Measurements from ENCODE around the gene LOXHD1.

LOXHD1 gene

GRCh38 chr18:46482831-46483230 is 174.2 kb downstream of the LOXHD1 start:
- 100% methylated on average over 1 of the region's 1 CpG for WGBS (ENCODE audit: insufficient coverage)
- H3K4me3 ChIP-seq (ENCODE audit: control insufficient read depth in 1 of 7, extremely low read depth in 1 of 7, insufficient read depth in 4 of 7, low read depth in 2 of 7, low read length in 6 of 7), result no peak overlapping the region
- H3K27ac ChIP-seq (ENCODE audit: insufficient read depth in 1 of 2, low read depth in 1 of 2, low read length in 2 of 2, poor library complexity in 1 of 2, severe bottlenecking in 2 of 2), result no peak overlapping the region
- no peaks in the 10 kb centered on the region for H3K36me3 ChIP-seq (ENCODE audit: control insufficient read depth in 4 of 4, insufficient read depth in 4 of 4, low read length in 3 of 4)
- H3K9me3 ChIP-seq (ENCODE audit: control extremely low read depth in 1 of 5, control insufficient read depth in 4 of 5, insufficient read depth in 2 of 5, low read depth in 1 of 5, low read length in 4 of 5), result peaks cover 0 to 5% (median 0%) of the 10 kb centered on the region in 5 experiments
- no peak for DNase-seq
- CTCF ChIA-PET, result interaction anchor here (0.6 to 7.3 kb wide), 13 partner anchors 10 to 335 kb away, joined by 3 to 112 read pairs (median 5); no protein-coding TSS in a partner anchor
- no peaks in the 10 kb centered on the region for H3K4me1 ChIP-seq (ENCODE audit: control extremely low read depth in 1 of 4, control insufficient read depth in 4 of 4, insufficient read depth in 4 of 4, low read length in 3 of 4)
- peaks cover 0 to 45% (median 6%) of the 10 kb centered on the region in 5 experiments for H3K27me3 ChIP-seq (replicated peaks in 2 of 5; ENCODE audit: control insufficient read depth in 4 of 5, insufficient read depth in 5 of 5, low read length in 4 of 5)
- POLR2A ChIA-PET, result no interaction called here

- Histone ChIP-seq H3K4me3 (ENCODE audit: control insufficient read depth in 1 of 7, extremely low read depth in 1 of 7, insufficient read depth in 4 of 7, low read depth in 2 of 7, low read length in 6 of 7) (no peak overlapping the region), H3K27ac (ENCODE audit: insufficient read depth in 1 of 2, low read depth in 1 of 2, low read length in 2 of 2, poor library complexity in 1 of 2, severe bottlenecking in 2 of 2) (no peak overlapping the region), H3K9me3 (ENCODE audit: control extremely low read depth in 1 of 5, control insufficient read depth in 4 of 5, insufficient read depth in 2 of 5, low read depth in 1 of 5, low read length in 4 of 5) (peaks cover 0 to 5% (median 0%) of the 10 kb centered on the region in 5 experiments), H3K27me3 (replicated peaks in 2 of 5; ENCODE audit: control insufficient read depth in 4 of 5, insufficient read depth in 5 of 5, low read length in 4 of 5) (peaks cover 0 to 44% (median 6%) of the 10 kb centered on the region in 5 experiments), H3K4me1 (ENCODE audit: control extremely low read depth in 1 of 4, control insufficient read depth in 4 of 4, insufficient read depth in 4 of 4, low read length in 3 of 4) (no peaks in the 10 kb centered on the region), H3K36me3 (ENCODE audit: control insufficient read depth in 4 of 4, insufficient read depth in 4 of 4, low read length in 3 of 4) (no peaks in the 10 kb centered on the region)
- no CpG with 5 or more reads among the region's 1 CpG for WGBS (ENCODE audit: insufficient coverage)
- DNase-seq, result no peak
- ChIA-PET POLR2A (no interaction called here), CTCF (interaction anchor here (0.8 to 7.3 kb wide), 22 partner anchors 7 to 335 kb away, joined by 3 to 112 read pairs (median 4); no protein-coding TSS in a partner anchor)
These were observed 175.2 kb downstream of the LOXHD1 start for GRCh38 chr18:46481847-46482245.

DNA sequence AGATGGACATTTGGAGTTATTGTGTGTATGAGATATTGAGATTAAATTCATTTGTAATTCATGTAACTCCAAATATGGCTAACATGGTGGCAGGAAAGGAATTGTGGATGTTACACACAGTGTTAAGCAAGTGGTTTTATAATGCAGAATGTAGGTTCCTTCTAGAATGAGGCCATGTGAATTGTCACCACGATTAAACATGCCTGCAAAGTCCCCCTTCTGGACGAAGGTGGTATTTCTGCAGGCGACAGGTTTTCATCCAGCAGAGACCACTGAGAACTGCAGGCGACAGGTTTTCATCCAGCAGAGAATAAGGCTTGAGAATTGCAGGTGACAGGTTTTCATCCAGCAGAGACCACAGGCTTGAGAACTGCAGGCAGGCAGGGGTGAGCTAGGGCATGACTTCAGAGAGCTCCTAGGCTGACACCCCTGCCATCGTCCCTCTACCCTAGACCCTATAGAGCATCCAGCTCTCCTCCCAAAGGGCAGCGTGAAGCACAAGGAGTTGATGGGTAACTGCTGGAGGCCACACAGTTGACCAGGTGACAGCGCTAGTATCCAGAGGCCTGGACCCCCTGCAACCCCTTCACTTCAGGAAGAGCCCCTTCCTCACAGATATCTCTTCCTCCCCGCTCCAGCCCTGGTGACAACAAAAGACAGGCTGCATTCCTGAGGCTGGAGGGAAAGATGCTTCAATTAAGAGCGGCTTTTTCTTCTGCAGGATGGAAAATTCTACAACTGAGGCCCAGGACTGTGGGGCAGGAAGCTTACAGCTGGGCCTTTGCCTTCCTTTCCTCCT is 175.8 kb downstream of the LOXHD1 start:
- 60% methylated on average over 8 of the region's 9 CpGs for WGBS (ENCODE audit: insufficient coverage)
- Histone ChIP-seq H3K36me3 (ENCODE audit: control insufficient read depth in 4 of 4, insufficient read depth in 4 of 4, low read length in 3 of 4) (no peaks in the 10 kb centered on the region), H3K27ac (ENCODE audit: insufficient read depth in 1 of 2, low read depth in 1 of 2, low read length in 2 of 2, poor library complexity in 1 of 2, severe bottlenecking in 2 of 2) (no peak overlapping the region), H3K27me3 (replicated peaks in 2 of 5; ENCODE audit: control insufficient read depth in 4 of 5, insufficient read depth in 5 of 5, low read length in 4 of 5) (peaks cover 0 to 39% (median 6%) of the 10 kb centered on the region in 5 experiments), H3K9me3 (ENCODE audit: control extremely low read depth in 1 of 5, control insufficient read depth in 4 of 5, insufficient read depth in 2 of 5, low read depth in 1 of 5, low read length in 4 of 5) (peaks cover 0 to 5% (median 0%) of the 10 kb centered on the region in 5 experiments), H3K4me1 (ENCODE audit: control extremely low read depth in 1 of 4, control insufficient read depth in 4 of 4, insufficient read depth in 4 of 4, low read length in 3 of 4) (no peaks in the 10 kb centered on the region), H3K4me3 (ENCODE audit: control insufficient read depth in 1 of 7, extremely low read depth in 1 of 7, insufficient read depth in 4 of 7, low read depth in 2 of 7, low read length in 6 of 7) (no peak overlapping the region)
- DNase-seq, result peak; percentile 59 to 82 (median 76)
- CTCF ChIA-PET, result interaction anchor here (0.8 to 7.3 kb wide), 18 partner anchors 8 to 335 kb away, joined by 3 to 112 read pairs (median 4); no protein-coding TSS in a partner anchor
- POLR2A ChIA-PET, result no interaction called here

DNA sequence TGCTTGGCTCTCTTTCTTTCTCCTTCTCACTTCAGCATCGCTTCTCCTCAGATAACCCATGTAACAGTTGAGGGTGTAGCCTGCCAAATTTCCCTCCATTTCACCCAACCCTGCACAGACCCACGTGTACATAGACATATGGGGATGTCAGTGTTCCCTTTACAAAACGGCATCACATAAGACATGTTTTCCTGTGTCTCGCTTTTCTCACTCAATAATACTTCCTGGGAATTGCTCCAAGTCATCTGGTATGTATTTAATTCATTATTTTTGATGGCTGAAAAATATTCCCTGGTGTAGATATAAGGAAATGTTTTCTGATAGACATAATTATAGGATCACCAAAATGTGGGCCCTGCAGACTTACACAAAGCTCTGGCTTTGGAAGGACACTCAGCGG is 176.8 kb downstream of the LOXHD1 start:
- ChIA-PET POLR2A (no interaction called here), CTCF (interaction anchor here (1.8 to 7.3 kb wide), 4 partner anchors 9 to 200 kb away, joined by 5 to 112 read pairs (median 10); no protein-coding TSS in a partner anchor)
- Histone ChIP-seq H3K27ac (ENCODE audit: insufficient read depth in 1 of 2, low read depth in 1 of 2, low read length in 2 of 2, poor library complexity in 1 of 2, severe bottlenecking in 2 of 2) (no peak overlapping the region), H3K27me3 (replicated peaks in 2 of 5; ENCODE audit: control insufficient read depth in 4 of 5, insufficient read depth in 5 of 5, low read length in 4 of 5) (peaks cover 0 to 28% (median 6%) of the 10 kb centered on the region in 5 experiments), H3K4me1 (ENCODE audit: control extremely low read depth in 1 of 4, control insufficient read depth in 4 of 4, insufficient read depth in 4 of 4, low read length in 3 of 4) (no peaks in the 10 kb centered on the region), H3K4me3 (ENCODE audit: control insufficient read depth in 1 of 7, extremely low read depth in 1 of 7, insufficient read depth in 4 of 7, low read depth in 2 of 7, low read length in 6 of 7) (no peak overlapping the region), H3K36me3 (ENCODE audit: control insufficient read depth in 4 of 4, insufficient read depth in 4 of 4, low read length in 3 of 4) (no peaks in the 10 kb centered on the region), H3K9me3 (ENCODE audit: control extremely low read depth in 1 of 5, control insufficient read depth in 4 of 5, insufficient read depth in 2 of 5, low read depth in 1 of 5, low read length in 4 of 5) (peaks cover 0 to 5% (median 0%) of the 10 kb centered on the region in 5 experiments)
- no peak for DNase-seq
- 94% methylated on average over 2 of the region's 5 CpGs for WGBS (ENCODE audit: insufficient coverage)

DNA sequence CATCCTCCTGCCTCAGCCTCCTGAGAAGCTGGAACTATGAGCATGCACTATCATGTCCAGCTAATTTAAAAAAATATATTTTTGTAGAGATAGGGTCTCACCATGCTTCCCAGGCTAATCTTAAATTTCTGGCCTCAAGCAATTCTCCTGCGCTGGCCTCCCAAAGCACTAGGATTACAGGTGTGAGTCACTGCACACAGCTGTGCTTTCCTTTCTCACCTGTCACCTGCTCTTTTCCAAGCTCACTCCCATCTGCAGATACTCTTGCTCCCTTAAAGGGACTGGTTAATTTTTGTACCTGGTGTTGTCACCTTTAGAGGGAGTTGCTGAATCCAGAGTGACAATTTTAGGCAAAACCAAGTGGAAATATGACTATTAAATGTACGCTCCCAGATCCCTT is 178.2 kb downstream of the LOXHD1 start:
- ChIA-PET CTCF (interaction anchor here (1.3 to 7.3 kb wide), 2 partner anchors 179 to 198 kb away, joined by 8 to 112 read pairs; partner anchors contain the start of gene LOXHD1), POLR2A (no interaction called here)
- Histone ChIP-seq H3K4me1 (ENCODE audit: control extremely low read depth in 1 of 4, control insufficient read depth in 4 of 4, insufficient read depth in 4 of 4, low read length in 3 of 4) (peaks cover 0 to 6% (median 0%) of the 10 kb centered on the region in 4 experiments), H3K9me3 (ENCODE audit: control extremely low read depth in 1 of 5, control insufficient read depth in 4 of 5, insufficient read depth in 2 of 5, low read depth in 1 of 5, low read length in 4 of 5) (peaks cover 0 to 5% (median 0%) of the 10 kb centered on the region in 5 experiments), H3K36me3 (ENCODE audit: control insufficient read depth in 4 of 4, insufficient read depth in 4 of 4, low read length in 3 of 4) (no peaks in the 10 kb centered on the region), H3K4me3 (ENCODE audit: control insufficient read depth in 1 of 7, extremely low read depth in 1 of 7, insufficient read depth in 4 of 7, low read depth in 2 of 7, low read length in 6 of 7) (no peak overlapping the region), H3K27me3 (replicated peaks in 2 of 5; ENCODE audit: control insufficient read depth in 4 of 5, insufficient read depth in 5 of 5, low read length in 4 of 5) (peaks cover 0 to 14% (median 2%) of the 10 kb centered on the region in 5 experiments), H3K27ac (ENCODE audit: insufficient read depth in 1 of 2, low read depth in 1 of 2, low read length in 2 of 2, poor library complexity in 1 of 2, severe bottlenecking in 2 of 2) (no peak overlapping the region)
- WGBS (ENCODE audit: insufficient coverage), result 100% methylated on average over 1 of the region's 2 CpGs
- no peak for DNase-seq

- no peaks in the 10 kb centered on the region for H3K36me3 ChIP-seq (ENCODE audit: control insufficient read depth in 4 of 4, insufficient read depth in 4 of 4, low read length in 3 of 4)
- WGBS (ENCODE audit: insufficient coverage), result 79% methylated on average over 18 of the region's 21 CpGs
- H3K27me3 ChIP-seq (replicated peaks in 2 of 5; ENCODE audit: control insufficient read depth in 4 of 5, insufficient read depth in 5 of 5, low read length in 4 of 5), result peaks cover 0 to 8% (median 0%) of the 10 kb centered on the region in 5 experiments
- H3K4me1 ChIP-seq (ENCODE audit: control extremely low read depth in 1 of 4, control insufficient read depth in 4 of 4, insufficient read depth in 4 of 4, low read length in 3 of 4), result peaks cover 0 to 6% (median 0%) of the 10 kb centered on the region in 4 experiments
- peaks cover 0 to 5% (median 0%) of the 10 kb centered on the region in 5 experiments for H3K9me3 ChIP-seq (ENCODE audit: control extremely low read depth in 1 of 5, control insufficient read depth in 4 of 5, insufficient read depth in 2 of 5, low read depth in 1 of 5, low read length in 4 of 5)
- DNase-seq, result peak in 2 of 3 donors; percentile 10 to 20
- POLR2A ChIA-PET, result no interaction called here
- CTCF ChIA-PET, result interaction anchor here (0.6 to 7.3 kb wide), 4 partner anchors 11 to 197 kb away, joined by 3 to 112 read pairs (median 6); partner anchors contain the start of gene LOXHD1
- H3K27ac ChIP-seq (ENCODE audit: insufficient read depth in 1 of 2, low read depth in 1 of 2, low read length in 2 of 2, poor library complexity in 1 of 2, severe bottlenecking in 2 of 2), result no peak overlapping the region
- H3K4me3 ChIP-seq (ENCODE audit: control insufficient read depth in 1 of 7, extremely low read depth in 1 of 7, insufficient read depth in 4 of 7, low read depth in 2 of 7, low read length in 6 of 7), result no peak overlapping the region
These were observed 179.5 kb downstream of the LOXHD1 start for GRCh38 chr18:46477425-46478011.
